ENCODE data around the gene SSBP2. TPM values are rescaled to one million over a fixed set of nuclear protein-coding genes. Genes with fewer than 3 reads are reported as not detected.
"Not testable (repeated sequence)": the region's sequence is repeated elsewhere in the genome, so short reads cannot be mapped to it uniquely, and the experiment has no call there.

The SSBP2 gene
- total RNA-seq, 1 experiment from 2014 or later = 11.2 TPM

GRCh38 chr5:81435023-81435422 lies 315.9 kb downstream of the SSBP2 start:
- DNase-seq (ENCODE audit: low read depth) = no peak

GRCh38 chr5:81429985-81430384 lies 320.9 kb downstream of the SSBP2 start:
- DNase-seq (ENCODE audit: low read depth) = no peak

GRCh38 chr5:81429363-81429762 lies 321.5 kb downstream of the SSBP2 start:
- DNase-seq (ENCODE audit: low read depth) = no peak

- DNase-seq (ENCODE audit: low read depth) = no peak
These were observed 322.0 kb downstream of the SSBP2 start for GRCh38 chr5:81428861-81429260.

- no peak for DNase-seq (ENCODE audit: low read depth)
These were observed 322.5 kb downstream of the SSBP2 start for GRCh38 chr5:81428446-81428845.

- no peak for DNase-seq (ENCODE audit: low read depth)
These were observed 323.3 kb downstream of the SSBP2 start for GRCh38 chr5:81427566-81427965.

- no peak for DNase-seq (ENCODE audit: low read depth)
These were observed 324.4 kb downstream of the SSBP2 start for GRCh38 chr5:81426359-81427030.

- peak; percentile 56 for DNase-seq (ENCODE audit: low read depth)
These were observed 325.3 kb downstream of the SSBP2 start for GRCh38 chr5:81425569-81425968.

GRCh38 chr5:81424728-81425127 lies 326.2 kb downstream of the SSBP2 start:
- DNase-seq (ENCODE audit: low read depth) = no peak

- no peak for DNase-seq (ENCODE audit: low read depth)
These were observed 328.2 kb downstream of the SSBP2 start for GRCh38 chr5:81422671-81423070.

- peak; percentile 96 for DNase-seq (ENCODE audit: low read depth)
These were observed 330.7 kb downstream of the SSBP2 start for GRCh38 chr5:81420039-81420667.

- no peak for DNase-seq (ENCODE audit: low read depth)
These were observed 332.3 kb downstream of the SSBP2 start for GRCh38 chr5:81418606-81419005.

- no peak for DNase-seq (ENCODE audit: low read depth)
These were observed 333.8 kb downstream of the SSBP2 start for GRCh38 chr5:81417052-81417451.

- DNase-seq (ENCODE audit: low read depth) = no peak
These were observed 341.0 kb downstream of the SSBP2 start for GRCh38 chr5:81409896-81410295.

GRCh38 chr5:81409361-81409760 lies 341.5 kb downstream of the SSBP2 start:
- DNase-seq (ENCODE audit: low read depth) = no peak

- DNase-seq (ENCODE audit: low read depth) = no peak
These were observed 342.4 kb downstream of the SSBP2 start for GRCh38 chr5:81408496-81408895.

GRCh38 chr5:81407811-81408210 lies 343.1 kb downstream of the SSBP2 start:
- not testable (repeated sequence) for DNase-seq (ENCODE audit: low read depth)

- no peak for DNase-seq (ENCODE audit: low read depth)
These were observed 345.6 kb downstream of the SSBP2 start for GRCh38 chr5:81405126-81405891.

GRCh38 chr5:81402192-81402930 lies 348.5 kb downstream of the SSBP2 start:
- no peak for DNase-seq (ENCODE audit: low read depth)

- no peak for DNase-seq (ENCODE audit: low read depth)
These were observed 349.6 kb downstream of the SSBP2 start for GRCh38 chr5:81401266-81401665.

GRCh38 chr5:81400375-81400774 lies 350.5 kb downstream of the SSBP2 start:
- no peak for DNase-seq (ENCODE audit: low read depth)

- DNase-seq (ENCODE audit: low read depth) = peak; percentile 20
These were observed 352.2 kb downstream of the SSBP2 start for GRCh38 chr5:81398741-81399140.

Measured in HT1080 (cell line).